Measurements from ENCODE around the gene THOP1. TPM values are rescaled to one million over a fixed set of nuclear protein-coding genes. Genes with fewer than 3 reads are reported as not detected.

The THOP1 gene
- total RNA-seq, 2 donors from 2014 or later: 31.3 to 55.2 TPM

DNA sequence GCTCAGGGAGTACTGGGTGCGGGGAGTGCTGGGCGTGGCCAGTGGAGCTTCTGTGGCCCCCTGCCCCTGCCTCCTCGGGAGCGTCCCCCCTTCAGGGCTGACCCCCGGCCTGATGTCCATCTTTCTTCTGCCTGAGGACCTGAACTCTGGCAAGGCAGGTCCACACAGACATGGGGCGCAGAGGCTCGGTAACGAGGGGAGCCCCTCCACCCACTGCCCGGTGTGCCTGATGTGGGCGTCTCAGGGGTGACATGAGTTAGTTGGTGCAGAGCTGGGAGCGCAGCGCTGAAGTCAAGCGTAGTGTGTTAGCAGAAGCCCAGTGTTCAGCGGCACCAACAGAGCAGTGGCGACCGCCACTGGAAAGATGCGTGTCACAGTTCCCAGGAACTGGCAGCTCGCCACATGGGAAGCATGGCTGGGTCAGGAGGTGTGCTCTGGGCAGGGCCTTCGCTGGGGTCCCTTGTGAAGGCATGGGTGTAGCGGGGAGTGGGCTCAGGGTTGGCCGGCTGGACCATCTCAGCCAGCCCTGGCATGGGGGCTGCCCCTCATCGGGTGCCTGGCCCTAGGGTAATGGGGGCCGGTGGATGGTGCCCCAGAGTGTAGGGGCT, 11.5 kb downstream of the THOP1 start:
- no peaks in the 10 kb centered on the region for H3K27me3 ChIP-seq (replicated peaks; ENCODE audit: insufficient read depth)
- no peaks in the 10 kb centered on the region for H3K4me1 ChIP-seq (ENCODE audit: control insufficient read depth in 1 of 2, low read depth in 2 of 2)
- TF ChIP-seq, protein P1, sequence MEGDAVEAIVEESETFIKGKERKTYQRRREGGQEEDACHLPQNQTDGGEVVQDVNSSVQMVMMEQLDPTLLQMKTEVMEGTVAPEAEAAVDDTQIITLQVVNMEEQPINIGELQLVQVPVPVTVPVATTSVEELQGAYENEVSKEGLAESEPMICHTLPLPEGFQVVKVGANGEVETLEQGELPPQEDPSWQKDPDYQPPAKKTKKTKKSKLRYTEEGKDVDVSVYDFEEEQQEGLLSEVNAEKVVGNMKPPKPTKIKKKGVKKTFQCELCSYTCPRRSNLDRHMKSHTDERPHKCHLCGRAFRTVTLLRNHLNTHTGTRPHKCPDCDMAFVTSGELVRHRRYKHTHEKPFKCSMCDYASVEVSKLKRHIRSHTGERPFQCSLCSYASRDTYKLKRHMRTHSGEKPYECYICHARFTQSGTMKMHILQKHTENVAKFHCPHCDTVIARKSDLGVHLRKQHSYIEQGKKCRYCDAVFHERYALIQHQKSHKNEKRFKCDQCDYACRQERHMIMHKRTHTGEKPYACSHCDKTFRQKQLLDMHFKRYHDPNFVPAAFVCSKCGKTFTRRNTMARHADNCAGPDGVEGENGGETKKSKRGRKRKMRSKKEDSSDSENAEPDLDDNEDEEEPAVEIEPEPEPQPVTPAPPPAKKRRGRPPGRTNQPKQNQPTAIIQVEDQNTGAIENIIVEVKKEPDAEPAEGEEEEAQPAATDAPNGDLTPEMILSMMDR (IDR thresholded peaks at IDR 0.05): no peak
- ATAC-seq (ENCODE audit: insufficient number of reproducible peaks, low FRiP score, low read depth): no peak
- DNase-seq (ENCODE audit: low spot score): no peak
- no peaks in the 10 kb centered on the region for H3K9me3 ChIP-seq
- no peak overlapping the region for H3K27ac ChIP-seq
- peaks cover 4% of the 10 kb centered on the region for H3K36me3 ChIP-seq
- no peak overlapping the region for H3K4me3 ChIP-seq

- peaks cover 4% of the 10 kb centered on the region for H3K36me3 ChIP-seq
- H3K4me1 ChIP-seq (ENCODE audit: control insufficient read depth in 1 of 2, low read depth in 2 of 2): no peaks in the 10 kb centered on the region
- H3K27ac ChIP-seq: no peak overlapping the region
- H3K4me3 ChIP-seq: no peak overlapping the region
- H3K9me3 ChIP-seq: no peaks in the 10 kb centered on the region
- DNase-seq (ENCODE audit: low spot score): no peak
- TF ChIP-seq, protein P1 (IDR thresholded peaks at IDR 0.05): no peak
- ATAC-seq (ENCODE audit: insufficient number of reproducible peaks, low FRiP score, low read depth): no peak
- no peaks in the 10 kb centered on the region for H3K27me3 ChIP-seq (replicated peaks; ENCODE audit: insufficient read depth)
Observed at GRCh38 chr19:2797280-2797679, 12.0 kb downstream of the THOP1 start.

- no peak for ATAC-seq (ENCODE audit: insufficient number of reproducible peaks, low FRiP score, low read depth)
- no peak for DNase-seq (ENCODE audit: low spot score)
- H3K4me1 ChIP-seq (ENCODE audit: control insufficient read depth in 1 of 2, low read depth in 2 of 2): no peaks in the 10 kb centered on the region
- H3K36me3 ChIP-seq: peaks cover 13% of the 10 kb centered on the region
- no peak overlapping the region for H3K27ac ChIP-seq
- H3K9me3 ChIP-seq: no peaks in the 10 kb centered on the region
- H3K27me3 ChIP-seq (replicated peaks; ENCODE audit: insufficient read depth): no peaks in the 10 kb centered on the region
- H3K4me3 ChIP-seq: no peak overlapping the region
- TF ChIP-seq, protein P1 (IDR thresholded peaks at IDR 0.05): no peak
Observed at GRCh38 chr19:2798158-2798685, 12.9 kb downstream of the THOP1 start.

DNA sequence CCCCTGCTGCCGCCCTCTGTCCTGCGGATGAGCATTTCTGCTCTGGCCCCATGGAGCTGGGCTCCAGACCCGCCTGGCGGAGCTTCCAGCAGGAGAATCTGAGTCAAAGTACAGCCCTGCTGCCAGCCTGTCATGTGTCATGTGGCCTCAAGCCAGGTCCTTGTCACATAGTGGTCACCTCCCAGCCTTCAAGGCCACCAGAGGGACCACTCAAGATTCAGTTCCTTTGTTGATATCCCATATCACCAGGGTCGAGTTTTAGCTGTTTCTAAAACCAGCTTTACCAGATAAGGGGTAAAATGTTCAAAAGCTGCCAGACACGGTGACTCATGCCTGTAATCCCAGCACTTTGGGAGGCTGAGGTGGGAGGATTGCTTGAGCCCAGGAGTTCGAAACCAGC, 13.4 kb downstream of the THOP1 start:
- no peaks in the 10 kb centered on the region for H3K27me3 ChIP-seq (replicated peaks; ENCODE audit: insufficient read depth)
- ATAC-seq (ENCODE audit: insufficient number of reproducible peaks, low FRiP score, low read depth) (no peak), DNase-seq (ENCODE audit: low spot score) (no peak)
- TF ChIP-seq, protein P1 (IDR thresholded peaks at IDR 0.05): no peak
- H3K4me3 ChIP-seq: no peak overlapping the region
- H3K4me1 ChIP-seq (ENCODE audit: control insufficient read depth in 1 of 2, low read depth in 2 of 2): no peaks in the 10 kb centered on the region
- H3K9me3 ChIP-seq: no peaks in the 10 kb centered on the region
- no peak overlapping the region for H3K27ac ChIP-seq
- peaks cover 13% of the 10 kb centered on the region for H3K36me3 ChIP-seq

DNA sequence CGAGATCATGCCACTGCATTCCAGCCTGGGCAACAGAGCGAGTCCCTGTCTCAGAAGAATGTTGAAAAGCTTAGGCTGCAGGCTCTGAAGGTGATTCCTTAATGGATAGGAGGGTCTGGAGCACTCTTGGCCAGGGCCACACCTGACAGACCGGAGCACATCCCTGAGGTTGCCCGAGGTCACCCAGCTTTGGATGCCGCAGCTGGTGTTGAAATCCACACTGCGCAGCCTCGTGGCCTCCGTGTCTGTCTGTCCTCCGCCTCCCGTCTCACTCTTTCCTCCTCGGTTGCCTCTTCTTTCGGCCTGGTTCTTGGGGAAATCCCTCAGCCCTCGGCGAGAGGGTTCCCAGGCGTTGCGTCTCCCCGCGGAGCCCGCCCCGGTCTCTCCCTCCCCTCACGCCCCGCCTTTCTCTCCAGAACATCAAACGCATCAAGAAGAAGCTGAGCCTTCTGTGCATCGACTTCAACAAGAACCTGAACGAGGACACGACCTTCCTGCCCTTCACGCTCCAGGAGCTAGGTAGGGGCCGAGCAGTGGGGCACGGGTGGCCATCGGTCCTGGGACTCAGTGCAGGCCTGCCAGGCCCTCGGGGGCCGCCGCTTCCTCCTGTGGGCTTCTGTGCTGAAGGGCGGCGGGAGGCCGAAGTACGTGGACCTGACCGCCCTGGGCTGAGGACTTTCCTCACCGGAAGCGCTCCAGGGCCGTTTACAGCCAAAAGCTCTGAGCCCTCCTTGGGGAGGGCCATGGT, 14.1 kb downstream of the THOP1 start:
- TF ChIP-seq, protein P1 (IDR thresholded peaks at IDR 0.05): no peak
- ATAC-seq (ENCODE audit: insufficient number of reproducible peaks, low FRiP score, low read depth): no peak
- H3K27me3 ChIP-seq (replicated peaks; ENCODE audit: insufficient read depth): no peaks in the 10 kb centered on the region
- H3K4me3 ChIP-seq: no peak overlapping the region
- H3K9me3 ChIP-seq: no peaks in the 10 kb centered on the region
- peaks cover 13% of the 10 kb centered on the region for H3K36me3 ChIP-seq
- no peak for DNase-seq (ENCODE audit: low spot score)
- H3K4me1 ChIP-seq (ENCODE audit: control insufficient read depth in 1 of 2, low read depth in 2 of 2): no peaks in the 10 kb centered on the region
- no peak overlapping the region for H3K27ac ChIP-seq
